Mucosa of rectum (tissue), 2 donors: Measurements from ENCODE around the gene RALGAPA1.
"Not testable (repeated sequence)": the region's sequence is repeated elsewhere in the genome, so short reads cannot be mapped to it uniquely, and the experiment has no call there.

Source experiments
- H3K27ac ChIP-seq, 2 donors: one replicate each; pipeline ENCODE4 v1.7.0; 2013; ENCODE audit warnings: inconsistent platforms in 2 of 2, low read depth in 2 of 2, low read length in 2 of 2
- H3K27me3 ChIP-seq, 2 donors: one replicate each; pipeline ENCODE4 v1.7.0; 2013; ENCODE audit warnings: low read length in 2 of 2; ENCODE audit not compliant: control insufficient read depth in 2 of 2, insufficient read depth in 2 of 2
- H3K36me3 ChIP-seq, 2 donors: one replicate each; pipeline ENCODE4 v1.7.0; 2013; ENCODE audit warnings: low read length in 2 of 2; ENCODE audit not compliant: control insufficient read depth in 2 of 2, insufficient read depth in 2 of 2
- H3K4me1 ChIP-seq, 2 donors: one replicate each; pipeline ENCODE4 v1.7.0; 2013; ENCODE audit warnings: low read length in 2 of 2, mild to moderate bottlenecking in 1 of 2; ENCODE audit not compliant: control insufficient read depth in 2 of 2, insufficient read depth in 2 of 2
- H3K4me3 ChIP-seq, 2 donors: one replicate each; pipeline ENCODE4 v1.7.0; 2013; ENCODE audit warnings: low read length in 2 of 2
- H3K9ac ChIP-seq, 2 donors: one replicate each; pipeline ENCODE4 v1.7.0; 2013; ENCODE audit warnings: low read length in 2 of 2, low read depth in 1 of 2, mild to moderate bottlenecking in 1 of 2
- H3K9me3 ChIP-seq, 2 donors: one replicate each; pipeline ENCODE4 v1.7.0; 2013; ENCODE audit warnings: low read length in 2 of 2; ENCODE audit not compliant: control insufficient read depth in 2 of 2
- donor health status: healthy.
- donor health status: Normal muscosa, but diverticular disease.

The RALGAPA1 gene

GRCh38 chr14:35632676-35633075, 176.4 kb downstream of the RALGAPA1 start:
- Histone ChIP-seq H3K9me3 (no peaks in the 10 kb centered on the region), H3K4me1 (no peaks in the 10 kb centered on the region), H3K27me3 (no peaks in the 10 kb centered on the region), H3K36me3 (peaks cover 3 to 21% of the 10 kb centered on the region in 2 donors), H3K27ac (no peak overlapping the region), H3K4me3 (no peak overlapping the region), H3K9ac (no peak overlapping the region)

- H3K4me1 ChIP-seq, result no peaks in the 10 kb centered on the region
- no peak overlapping the region for H3K9ac ChIP-seq
- no peak overlapping the region for H3K4me3 ChIP-seq
- H3K27ac ChIP-seq, result no peak overlapping the region
- no peaks in the 10 kb centered on the region for H3K27me3 ChIP-seq
- peaks cover 3 to 21% of the 10 kb centered on the region in 2 donors for H3K36me3 ChIP-seq
- H3K9me3 ChIP-seq, result no peaks in the 10 kb centered on the region
Observed at GRCh38 chr14:35632271-35632670, 176.8 kb downstream of the RALGAPA1 start.

- Histone ChIP-seq H3K4me3 (no peak overlapping the region), H3K9me3 (no peaks in the 10 kb centered on the region), H3K9ac (no peak overlapping the region), H3K27ac (no peak overlapping the region), H3K27me3 (no peaks in the 10 kb centered on the region), H3K4me1 (no peaks in the 10 kb centered on the region), H3K36me3 (peaks cover 7 to 19% of the 10 kb centered on the region in 2 donors)
Observed at GRCh38 chr14:35631071-35631805, 177.9 kb downstream of the RALGAPA1 start.

- Histone ChIP-seq H3K27me3 (no peaks in the 10 kb centered on the region), H3K36me3 (peaks cover 12 to 13% of the 10 kb centered on the region in 2 donors), H3K27ac (no peak overlapping the region), H3K4me3 (no peak overlapping the region), H3K9ac (no peak overlapping the region), H3K9me3 (no peaks in the 10 kb centered on the region), H3K4me1 (no peaks in the 10 kb centered on the region)
Observed at GRCh38 chr14:35628989-35629388, 180.1 kb downstream of the RALGAPA1 start.

- H3K27me3 ChIP-seq, H3K27ac ChIP-seq, H3K4me3 ChIP-seq, H3K9ac ChIP-seq, H3K9me3 ChIP-seq, H3K4me1 ChIP-seq: not testable (repeated sequence)
- H3K36me3 ChIP-seq, result peaks cover 10 to 11% of the 10 kb centered on the region in 2 donors
Observed at GRCh38 chr14:35626947-35627346, 182.1 kb downstream of the RALGAPA1 start.

GRCh38 chr14:35621996-35622395, 187.1 kb downstream of the RALGAPA1 start:
- H3K9ac ChIP-seq, H3K27me3 ChIP-seq, H3K27ac ChIP-seq, H3K9me3 ChIP-seq, H3K4me1 ChIP-seq, H3K4me3 ChIP-seq: not testable (repeated sequence)
- H3K36me3 ChIP-seq, result peaks cover 7 to 11% of the 10 kb centered on the region in 2 donors

GRCh38 chr14:35619998-35620397, 189.1 kb downstream of the RALGAPA1 start:
- not testable (repeated sequence) for H3K27ac ChIP-seq, H3K4me3 ChIP-seq, H3K36me3 ChIP-seq, H3K27me3 ChIP-seq, H3K9me3 ChIP-seq, H3K9ac ChIP-seq, H3K4me1 ChIP-seq

- H3K36me3 ChIP-seq, H3K9ac ChIP-seq, H3K4me3 ChIP-seq: not testable (repeated sequence)
Observed at GRCh38 chr14:35619461-35619860, 189.6 kb downstream of the RALGAPA1 start.

GRCh38 chr14:35617500-35617899, 191.6 kb downstream of the RALGAPA1 start:
- H3K27me3 ChIP-seq, result no peaks in the 10 kb centered on the region
- H3K9me3 ChIP-seq, result no peaks in the 10 kb centered on the region
- no peak overlapping the region for H3K4me3 ChIP-seq
- peaks cover 7 to 11% of the 10 kb centered on the region in 2 donors for H3K36me3 ChIP-seq
- no peaks in the 10 kb centered on the region for H3K4me1 ChIP-seq
- no peak overlapping the region for H3K27ac ChIP-seq
- H3K9ac ChIP-seq, result no peak overlapping the region

More at GRCh38 chr14:35619461-35619860, 189.6 kb downstream of the RALGAPA1 start:
- not testable (repeated sequence) for H3K4me1 ChIP-seq, H3K27ac ChIP-seq, H3K27me3 ChIP-seq, H3K9me3 ChIP-seq

GRCh38 chr14:35607380-35607779, 201.7 kb downstream of the RALGAPA1 start:
- no peaks in the 10 kb centered on the region for H3K9me3 ChIP-seq
- H3K9ac ChIP-seq, result no peak overlapping the region
- H3K4me3 ChIP-seq, result no peak overlapping the region
- no peak overlapping the region for H3K27ac ChIP-seq
- H3K36me3 ChIP-seq, result peaks cover 20 to 23% of the 10 kb centered on the region in 2 donors
- H3K27me3 ChIP-seq, result no peaks in the 10 kb centered on the region
- no peaks in the 10 kb centered on the region for H3K4me1 ChIP-seq
